ENCODE results near the gene RCBTB1. TPM values are rescaled to one million over a fixed set of nuclear protein-coding genes. Genes with fewer than 3 reads are reported as not detected.

The RCBTB1 gene
- total RNA-seq, 1 experiment from 2014 or later = 26.1 TPM

GRCh38 chr13:49632156-49632555, 46.8 kb upstream of the RCBTB1 start:
- no peak for DNase-seq
- Histone ChIP-seq H2AK5ac (ENCODE audit: insufficient read length, low read length) (no peak overlapping the region), H4K20me1 (ENCODE audit: control insufficient read depth, insufficient read depth, insufficient read length) (no peaks in the 10 kb centered on the region), H3K4ac (ENCODE audit: low read depth, low read length) (no peak overlapping the region), H3K27me3 (ENCODE audit: insufficient read depth, low read length) (no peaks in the 10 kb centered on the region), H2BK120ac (ENCODE audit: low read depth, low read length, poor library complexity, severe bottlenecking) (no peak overlapping the region), H3K9ac (ENCODE audit: extremely low read depth, insufficient read length, low read length) (no peak overlapping the region), H3T11ph (ENCODE audit: low read length) (no peak overlapping the region), H3K23me2 (ENCODE audit: insufficient read length, low read depth, low read length, poor library complexity, severe bottlenecking) (no peaks in the 10 kb centered on the region), H4K5ac (ENCODE audit: insufficient read length, low read depth, low read length) (no peak overlapping the region), H3K4me2 (ENCODE audit: insufficient read depth, insufficient read length, low read length) (no peak overlapping the region), H2BK5ac (ENCODE audit: insufficient read length, low read length) (no peak overlapping the region), H2BK20ac (ENCODE audit: low read depth, low read length, poor library complexity, severe bottlenecking) (no peak overlapping the region), H3K9me3 (ENCODE audit: control insufficient read depth, low read depth, low read length) (no peaks in the 10 kb centered on the region), H3K18ac (ENCODE audit: insufficient read length, low read depth, low read length) (no peak overlapping the region), H3K23ac (ENCODE audit: insufficient read length, low read depth, low read length) (no peak overlapping the region), H3K79me2 (ENCODE audit: insufficient read depth, low read length) (no peaks in the 10 kb centered on the region), H3K56ac (ENCODE audit: insufficient read length, low read depth, low read length) (no peak overlapping the region), H2BK15ac (ENCODE audit: low read depth, low read length) (no peak overlapping the region), H3K27ac (ENCODE audit: insufficient read length, low read depth, low read length) (no peak overlapping the region), H2BK12ac (ENCODE audit: insufficient read length, low read depth, low read length) (no peak overlapping the region), H2AFZ (ENCODE audit: low read length) (no peak overlapping the region), H3K14ac (ENCODE audit: insufficient read depth, low read length) (no peak overlapping the region), H3K4me1 (ENCODE audit: insufficient read depth, low read length) (peaks cover 5% of the 10 kb centered on the region), H3K79me1 (ENCODE audit: insufficient read depth, low read depth, low read length, poor library complexity, severe bottlenecking) (no peaks in the 10 kb centered on the region), H4K8ac (replicated peaks; ENCODE audit: insufficient read length, low read depth, low read length) (no peak overlapping the region), H4K91ac (ENCODE audit: insufficient read length, low read depth, low read length) (no peak overlapping the region)
- H3K4me1 Mint-ChIP-seq = peaks cover 28 to 40% of the 10 kb centered on the region in 2 experiments
- no peak overlapping the region for H3K4me3 Mint-ChIP-seq
- TF ChIP-seq CTCF (conservative IDR thresholded peaks at IDR 0.05) = no peak
- no peaks in the 10 kb centered on the region for H3K9me3 Mint-ChIP-seq
- no CpG with 5 or more reads among the region's 5 CpGs for WGBS (ENCODE audit: extremely low coverage, insufficient read length, low lambda C conversion rate)
- H3K27me3 Mint-ChIP-seq (ENCODE audit: low read depth) = peaks cover 2% of the 10 kb centered on the region
- H3K27ac Mint-ChIP-seq = no peak overlapping the region
- H3K36me3 Mint-ChIP-seq (ENCODE audit: insufficient read depth in 1 of 3, low read depth in 3 of 3) = peaks cover 0 to 5% (median 0%) of the 10 kb centered on the region in 3 experiments; a peak in 2 of 7 replicates

Measured in H9 (cell line).